Measurements from ENCODE around the gene KIT. TPM values are rescaled to one million over a fixed set of nuclear protein-coding genes. Genes with fewer than 3 reads are reported as not detected.

The KIT gene
- total RNA-seq, 1 donor from 2014 or later: 8.1 TPM

- H2AFZ ChIP-seq (ENCODE audit: low read depth, low read length): no peak overlapping the region
- peak overlapping the region; percentile 6 for H3K4me2 ChIP-seq (ENCODE audit: low read length)
- H3K79me2 ChIP-seq (ENCODE audit: insufficient read depth, low read length): no peaks in the 10 kb centered on the region
- DNase-seq (ENCODE audit: low read depth) (peak; percentile 6), FAIRE-seq (peak; percentile 70)
- H3K27ac ChIP-seq (ENCODE audit: low read depth, low read length): peak overlapping the region; percentile 64
- no peaks in the 10 kb centered on the region for H3K36me3 Mint-ChIP-seq (ENCODE audit: low read depth, unreplicated experiment)
- H4K20me1 ChIP-seq (ENCODE audit: insufficient read depth, low read length): no peaks in the 10 kb centered on the region
- H3K27ac Mint-ChIP-seq (ENCODE audit: unreplicated experiment): no peak overlapping the region
- peaks cover 2% of the 10 kb centered on the region for H3K9me3 Mint-ChIP-seq (ENCODE audit: unreplicated experiment)
- H3K36me3 ChIP-seq (ENCODE audit: insufficient read depth, low read length): no peaks in the 10 kb centered on the region
- no peak overlapping the region for H3K4me3 Mint-ChIP-seq (ENCODE audit: unreplicated experiment)
- TF ChIP-seq CTCF (IDR thresholded peaks at IDR 0.05; ENCODE audit: insufficient read depth, low read depth, low read length): no peak
- TF ChIP-seq EZH2 (IDR thresholded peaks at IDR 0.05; ENCODE audit: insufficient read depth, low read length): no peak
- no peaks in the 10 kb centered on the region for H3K9me3 ChIP-seq (ENCODE audit: insufficient read depth, low read depth, low read length)
- no peak overlapping the region for H3K4me3 ChIP-seq (ENCODE audit: insufficient read depth, low read depth, low read length)
- peaks cover 19% of the 10 kb centered on the region for H3K4me1 Mint-ChIP-seq (ENCODE audit: low read depth, unreplicated experiment)
- H3K9ac ChIP-seq (ENCODE audit: low read length): peak overlapping the region; percentile 27
- H3K27me3 ChIP-seq (ENCODE audit: insufficient read depth, low read length): no peaks in the 10 kb centered on the region
- peaks cover 5% of the 10 kb centered on the region for H3K27me3 Mint-ChIP-seq (ENCODE audit: low read depth, unreplicated experiment)
- peaks cover 5% of the 10 kb centered on the region for H3K4me1 ChIP-seq (ENCODE audit: insufficient read depth, low read length)
These were observed 30.4 kb downstream of the KIT start for GRCh38 chr4:54687887-54688841.

- H3K27ac ChIP-seq (ENCODE audit: low read depth, low read length): no peak overlapping the region
- H4K20me1 ChIP-seq (ENCODE audit: insufficient read depth, low read length): no peaks in the 10 kb centered on the region
- DNase-seq (ENCODE audit: low read depth) (no peak), FAIRE-seq (no peak)
- no peak overlapping the region for H3K4me3 ChIP-seq (ENCODE audit: insufficient read depth, low read depth, low read length)
- no peaks in the 10 kb centered on the region for H3K36me3 Mint-ChIP-seq (ENCODE audit: low read depth, unreplicated experiment)
- H3K4me3 Mint-ChIP-seq (ENCODE audit: unreplicated experiment): no peak overlapping the region
- no peak overlapping the region for H3K9ac ChIP-seq (ENCODE audit: low read length)
- no peaks in the 10 kb centered on the region for H3K27me3 ChIP-seq (ENCODE audit: insufficient read depth, low read length)
- TF ChIP-seq CTCF (IDR thresholded peaks at IDR 0.05; ENCODE audit: insufficient read depth, low read depth, low read length) (no peak), EZH2 (IDR thresholded peaks at IDR 0.05; ENCODE audit: insufficient read depth, low read length) (no peak)
- H3K9me3 ChIP-seq (ENCODE audit: insufficient read depth, low read depth, low read length): no peaks in the 10 kb centered on the region
- H2AFZ ChIP-seq (ENCODE audit: low read depth, low read length): no peak overlapping the region
- peaks cover 4% of the 10 kb centered on the region for H3K9me3 Mint-ChIP-seq (ENCODE audit: unreplicated experiment)
- H3K27ac Mint-ChIP-seq (ENCODE audit: unreplicated experiment): no peak overlapping the region
- no peak overlapping the region for H3K4me2 ChIP-seq (ENCODE audit: low read length)
- no peaks in the 10 kb centered on the region for H3K36me3 ChIP-seq (ENCODE audit: insufficient read depth, low read length)
- peaks cover 9% of the 10 kb centered on the region for H3K27me3 Mint-ChIP-seq (ENCODE audit: low read depth, unreplicated experiment)
- H3K79me2 ChIP-seq (ENCODE audit: insufficient read depth, low read length): no peaks in the 10 kb centered on the region
- H3K4me1 ChIP-seq (ENCODE audit: insufficient read depth, low read length): no peaks in the 10 kb centered on the region
- peaks cover 3% of the 10 kb centered on the region for H3K4me1 Mint-ChIP-seq (ENCODE audit: low read depth, unreplicated experiment)
These were observed 37.6 kb downstream of the KIT start for GRCh38 chr4:54695337-54695736.

DNA sequence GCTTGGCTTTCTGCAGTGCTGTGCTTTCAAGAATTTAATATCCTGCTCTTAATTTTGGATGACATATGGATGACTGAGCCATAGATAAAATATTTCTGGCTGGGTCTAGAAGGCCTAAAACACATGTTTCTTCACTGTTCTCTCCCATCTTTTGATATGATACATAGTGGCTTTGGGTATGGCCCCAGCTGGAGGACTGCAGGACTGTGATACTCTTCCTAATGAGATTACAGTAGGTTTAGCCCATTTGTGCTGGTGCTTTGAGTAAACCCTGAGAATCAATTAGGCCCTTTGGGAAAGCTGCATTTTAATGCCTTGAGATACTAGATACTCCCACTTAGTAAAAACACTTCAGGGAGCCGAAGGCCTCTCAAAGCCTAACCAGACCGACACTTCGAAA, 38.0 kb downstream of the KIT start:
- Mint-ChIP-seq H3K27ac (ENCODE audit: unreplicated experiment) (no peak overlapping the region), H3K9me3 (ENCODE audit: unreplicated experiment) (peaks cover 4% of the 10 kb centered on the region), H3K27me3 (ENCODE audit: low read depth, unreplicated experiment) (peaks cover 9% of the 10 kb centered on the region), H3K36me3 (ENCODE audit: low read depth, unreplicated experiment) (no peaks in the 10 kb centered on the region), H3K4me1 (ENCODE audit: low read depth, unreplicated experiment) (peaks cover 3% of the 10 kb centered on the region), H3K4me3 (ENCODE audit: unreplicated experiment) (no peak overlapping the region)
- Histone ChIP-seq H3K4me3 (ENCODE audit: insufficient read depth, low read depth, low read length) (no peak overlapping the region), H3K4me2 (ENCODE audit: low read length) (no peak overlapping the region), H3K9ac (ENCODE audit: low read length) (no peak overlapping the region), H3K36me3 (ENCODE audit: insufficient read depth, low read length) (no peaks in the 10 kb centered on the region), H3K4me1 (ENCODE audit: insufficient read depth, low read length) (no peaks in the 10 kb centered on the region), H2AFZ (ENCODE audit: low read depth, low read length) (no peak overlapping the region), H3K27me3 (ENCODE audit: insufficient read depth, low read length) (no peaks in the 10 kb centered on the region), H3K9me3 (ENCODE audit: insufficient read depth, low read depth, low read length) (no peaks in the 10 kb centered on the region), H3K27ac (ENCODE audit: low read depth, low read length) (no peak overlapping the region), H3K79me2 (ENCODE audit: insufficient read depth, low read length) (no peaks in the 10 kb centered on the region), H4K20me1 (ENCODE audit: insufficient read depth, low read length) (no peaks in the 10 kb centered on the region)
- TF ChIP-seq CTCF (IDR thresholded peaks at IDR 0.05; ENCODE audit: insufficient read depth, low read depth, low read length) (no peak), EZH2 (IDR thresholded peaks at IDR 0.05; ENCODE audit: insufficient read depth, low read length) (no peak)
- no peak for FAIRE-seq
- no peak for DNase-seq (ENCODE audit: low read depth)

Data from astrocyte (in vitro differentiated cells and primary cell).